GM18508 (cell line): ENCODE results near the gene MARF1.
"Not testable (repeated sequence)": the region's sequence is repeated elsewhere in the genome, so short reads cannot be mapped to it uniquely, and the experiment has no call there.

Source experiments
- ATAC-seq: cut with Tn5 transposase; IDR thresholded peaks from one replicate; pipeline ENCODE4 v1.9.1; 2021; ENCODE audit warnings: moderate number of reproducible peaks; ENCODE audit not compliant: insufficient read depth, unreplicated experiment

The MARF1 gene

DNA sequence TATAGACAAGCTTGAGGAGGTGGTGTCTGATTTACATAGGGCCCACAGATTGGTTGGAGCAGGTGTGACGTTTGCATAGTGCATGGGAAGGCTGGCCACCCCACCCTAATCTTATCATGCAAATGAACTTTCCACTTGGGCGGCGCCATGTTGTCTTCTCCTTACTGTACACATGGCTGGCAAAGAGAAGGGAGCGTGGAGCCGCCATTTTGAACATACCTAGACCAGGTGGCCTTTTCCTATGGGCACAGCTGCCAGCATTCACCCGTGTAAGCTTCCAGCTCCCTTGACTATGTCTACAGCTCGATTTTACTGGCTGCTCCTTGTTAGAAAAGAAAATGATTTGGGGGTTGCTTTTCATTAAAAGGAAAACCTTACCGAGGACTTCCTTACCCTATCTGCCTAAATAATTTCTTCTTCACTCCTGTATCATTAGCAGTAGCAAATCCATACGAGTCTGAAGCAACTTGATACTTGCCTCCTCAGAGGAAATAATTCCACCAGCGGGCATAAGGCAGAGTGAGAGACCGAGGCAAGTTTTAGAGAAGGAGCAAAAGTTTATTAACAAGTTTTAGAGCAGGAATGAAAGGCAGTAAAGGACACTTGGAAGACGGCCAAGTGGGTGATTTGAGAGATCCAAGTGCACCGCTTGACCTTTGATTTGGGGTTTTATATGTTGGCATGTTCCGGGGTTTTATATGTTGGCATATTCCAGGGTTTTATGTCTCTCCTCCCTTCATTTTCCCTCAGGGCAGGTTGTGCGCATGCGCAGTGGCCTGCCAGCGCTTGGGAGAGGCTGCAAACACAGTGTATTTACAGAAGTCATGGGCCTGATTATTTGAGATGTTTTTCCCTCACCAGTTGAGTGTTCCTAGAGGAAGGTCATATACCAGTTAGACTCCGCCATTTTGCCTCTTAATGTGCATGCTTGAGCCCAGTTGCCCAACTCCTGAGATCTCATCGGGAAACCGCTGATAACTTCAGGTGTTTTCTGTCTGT lies 65.7 kb downstream of the MARF1 start:
- no peak for ATAC-seq

DNA sequence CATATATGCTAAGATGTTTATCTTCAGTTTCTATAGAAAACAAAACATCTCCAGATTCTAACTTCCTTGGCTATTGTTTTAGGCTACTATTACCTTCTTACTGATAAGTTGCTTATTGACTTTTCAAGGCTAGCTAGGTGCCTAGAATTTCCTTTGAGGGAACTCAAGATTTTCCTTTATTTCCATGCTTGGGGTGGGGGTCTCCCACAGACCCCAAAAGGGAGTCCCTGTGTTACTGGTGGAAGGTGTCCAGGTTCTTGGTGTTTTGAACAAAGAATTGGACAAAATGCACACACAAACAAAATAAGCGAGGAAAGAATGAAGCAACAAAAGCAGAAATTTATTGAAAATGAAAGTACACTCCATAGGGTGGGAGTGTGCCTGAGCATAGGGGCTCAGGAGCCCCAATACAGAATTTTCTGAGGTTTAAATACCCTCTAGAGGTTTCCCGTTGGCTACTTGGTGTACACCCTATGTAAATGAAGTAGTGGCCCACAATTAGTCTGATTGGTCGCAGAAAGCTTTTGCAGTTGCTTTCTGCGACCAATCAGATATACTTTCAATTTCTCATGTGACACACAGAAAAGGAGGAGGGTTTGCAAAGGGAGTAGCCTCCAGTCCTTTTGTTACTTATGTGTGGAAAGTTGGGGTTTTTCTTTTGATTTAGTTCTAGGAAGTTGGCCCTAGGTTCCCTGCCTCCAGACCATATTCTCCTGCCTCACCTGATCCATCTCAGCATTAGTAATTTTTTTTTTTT lies 67.5 kb downstream of the MARF1 start:
- ATAC-seq: no peak

DNA sequence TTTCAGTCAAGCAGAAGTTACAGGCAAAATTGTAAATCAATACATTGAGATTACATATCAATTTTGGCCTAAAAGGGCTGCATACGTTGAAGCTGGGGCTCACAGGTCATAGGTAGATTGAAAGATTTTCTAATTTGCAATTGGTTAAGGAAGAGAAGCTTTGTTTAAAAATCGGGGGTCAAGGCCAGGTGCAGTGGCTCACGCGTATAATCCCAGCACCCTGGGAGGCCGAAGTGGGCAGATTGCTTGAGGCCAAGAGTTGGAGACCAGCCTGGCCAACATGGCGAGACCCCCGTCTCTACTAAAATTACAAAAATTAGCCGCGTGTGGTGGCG lies 68.4 kb downstream of the MARF1 start:
- no peak for ATAC-seq

DNA sequence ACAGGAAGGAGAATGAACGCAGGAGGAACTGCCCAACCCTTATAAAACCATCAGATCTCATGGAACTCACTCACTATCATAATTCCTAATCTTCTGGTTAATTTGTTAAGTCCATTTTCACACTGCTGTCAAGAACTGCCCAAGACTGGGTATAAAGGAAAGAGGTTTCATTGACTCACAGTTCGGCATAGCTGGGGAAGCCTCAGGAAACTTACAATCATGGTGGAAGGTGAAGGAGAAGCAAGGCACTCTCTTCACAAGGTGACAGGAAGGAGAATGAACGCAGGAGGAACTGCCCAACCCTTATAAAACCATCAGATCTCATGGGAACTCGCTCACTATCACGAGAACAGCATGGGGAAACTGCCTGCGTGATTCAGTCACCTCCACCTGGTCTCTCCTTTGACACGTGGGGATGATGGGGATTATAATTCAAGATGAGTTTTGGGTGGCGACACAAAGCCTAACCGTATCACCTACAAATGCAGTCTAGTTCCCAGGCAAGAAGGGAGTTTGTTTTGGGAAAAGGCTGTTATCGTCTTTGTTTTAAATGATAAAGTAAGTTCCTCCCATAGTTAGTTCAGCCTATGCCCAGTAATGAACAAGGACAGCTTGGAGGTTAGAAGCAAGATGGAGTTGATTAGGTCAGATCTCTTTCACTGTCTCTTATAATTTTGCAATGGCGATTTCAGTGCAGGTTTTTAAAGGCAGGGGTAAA lies 68.9 kb downstream of the MARF1 start:
- not testable (repeated sequence) for ATAC-seq

DNA sequence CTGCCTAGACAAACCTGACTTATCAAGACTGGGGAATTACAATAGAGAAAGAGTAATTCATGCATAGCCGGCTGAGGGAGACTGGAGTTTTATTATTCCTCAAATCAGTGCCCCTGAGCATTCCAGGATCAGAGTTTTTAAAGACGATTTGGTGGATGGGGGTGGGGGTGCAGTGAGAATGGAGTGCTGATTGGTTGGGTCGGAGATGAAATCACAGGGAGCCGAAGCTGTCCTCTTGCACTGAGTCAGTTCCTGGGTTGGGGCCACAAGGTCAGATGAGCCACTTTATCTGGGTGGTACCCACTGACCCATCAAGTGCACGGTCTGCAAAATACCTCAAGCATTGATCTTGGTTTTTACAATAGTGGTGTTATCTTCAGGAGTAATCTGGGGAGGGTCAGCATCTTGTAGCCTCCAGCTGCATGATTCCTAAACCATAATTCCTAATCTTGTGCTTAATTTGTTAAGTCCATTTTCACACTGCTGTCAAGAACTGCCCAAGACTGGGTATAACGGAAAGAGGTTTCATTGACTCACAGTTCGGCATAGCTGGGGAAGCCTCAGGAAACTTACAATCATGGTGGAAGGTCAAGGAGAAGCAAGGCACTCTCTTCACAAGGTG lies 69.6 kb downstream of the MARF1 start:
- ATAC-seq: no peak

DNA sequence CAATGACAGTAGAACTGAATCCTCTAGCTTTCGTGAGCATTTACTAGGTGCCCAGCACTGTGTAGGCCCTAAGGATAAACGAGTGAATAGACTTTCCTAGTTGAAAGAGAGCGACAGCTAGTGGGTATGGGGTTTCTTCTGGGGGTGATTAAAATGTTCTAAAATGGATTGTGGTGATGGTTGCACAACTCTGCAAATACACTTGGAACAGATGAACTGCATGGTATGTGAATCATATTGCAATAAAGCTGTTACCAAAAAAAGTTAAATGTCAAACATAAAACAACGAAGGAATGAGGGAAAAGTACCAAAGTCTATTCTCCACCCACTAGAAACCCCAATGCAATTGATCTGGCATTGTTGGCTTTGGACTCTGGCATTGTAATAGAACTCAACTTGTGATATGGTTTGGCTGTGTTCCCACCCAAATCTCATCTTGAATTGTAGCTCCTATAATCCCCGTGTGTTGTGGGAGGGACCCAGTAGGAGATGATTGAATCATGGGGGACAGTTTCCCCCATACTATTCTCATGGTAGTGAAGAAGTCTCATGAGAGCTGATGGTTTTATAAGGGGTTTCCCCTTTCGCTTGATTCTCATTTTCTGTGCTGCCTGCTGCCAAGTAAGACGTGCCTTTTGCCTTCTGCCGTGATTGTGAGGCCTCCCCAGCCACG lies 70.5 kb downstream of the MARF1 start:
- ATAC-seq: no peak

DNA sequence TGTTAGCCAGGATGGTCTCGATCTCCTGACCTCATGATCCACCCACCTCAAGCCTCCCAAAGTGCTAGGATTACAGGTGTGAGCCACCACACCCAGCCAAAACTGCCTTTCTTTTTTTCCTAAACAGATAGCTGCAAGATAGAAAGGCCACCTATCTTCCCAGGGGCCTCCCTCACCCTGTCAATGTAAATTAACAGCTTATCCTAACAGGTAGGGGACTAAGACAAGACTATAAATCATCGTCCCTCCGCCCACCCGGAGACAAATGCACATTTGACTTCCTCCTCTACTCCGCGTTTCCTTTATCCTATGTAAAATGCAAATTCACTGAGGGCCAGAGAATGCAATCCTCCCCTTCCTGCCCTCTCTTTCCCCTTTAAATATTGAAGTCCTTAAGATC lies 71.4 kb downstream of the MARF1 start:
- no peak for ATAC-seq

DNA sequence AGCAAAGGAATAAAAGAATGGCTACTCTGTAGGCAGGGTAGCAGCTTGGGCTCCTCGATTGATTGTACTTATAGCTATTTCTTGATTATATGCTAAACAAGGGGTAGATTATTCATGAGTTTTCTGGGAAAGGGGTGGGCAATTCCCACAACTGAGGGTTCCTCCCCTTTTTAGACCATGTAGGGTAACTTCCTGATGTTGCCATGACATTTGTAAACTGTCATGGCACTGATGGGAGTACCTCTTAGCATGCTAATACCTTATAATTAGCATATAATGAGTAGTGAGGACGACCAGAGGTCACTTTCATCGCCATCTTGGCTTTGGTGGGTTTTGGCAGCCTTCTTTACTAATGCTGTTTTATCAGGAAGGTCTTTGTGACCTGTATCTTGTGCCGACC lies 72.3 kb downstream of the MARF1 start:
- not testable (repeated sequence) for ATAC-seq

DNA sequence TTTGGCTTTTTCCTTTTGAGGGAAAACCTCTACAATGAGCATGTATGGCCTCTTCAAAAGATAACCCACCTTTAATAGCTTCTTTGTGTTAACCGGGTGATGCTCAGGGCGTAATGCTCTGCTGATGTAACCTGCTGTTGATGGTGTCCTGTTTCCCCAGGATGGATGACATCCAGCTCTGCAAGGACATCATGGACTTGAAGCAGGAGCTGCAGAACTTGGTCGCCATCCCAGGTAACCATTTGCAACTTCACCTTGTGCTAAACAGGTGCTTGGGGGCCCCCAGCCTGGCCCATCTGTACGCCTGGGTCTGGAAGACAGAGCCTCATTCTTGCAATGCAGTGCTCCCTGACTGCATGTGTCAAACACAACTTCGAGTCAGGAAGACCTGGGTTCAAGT lies 75.1 kb downstream of the MARF1 start:
- no peak for ATAC-seq

DNA sequence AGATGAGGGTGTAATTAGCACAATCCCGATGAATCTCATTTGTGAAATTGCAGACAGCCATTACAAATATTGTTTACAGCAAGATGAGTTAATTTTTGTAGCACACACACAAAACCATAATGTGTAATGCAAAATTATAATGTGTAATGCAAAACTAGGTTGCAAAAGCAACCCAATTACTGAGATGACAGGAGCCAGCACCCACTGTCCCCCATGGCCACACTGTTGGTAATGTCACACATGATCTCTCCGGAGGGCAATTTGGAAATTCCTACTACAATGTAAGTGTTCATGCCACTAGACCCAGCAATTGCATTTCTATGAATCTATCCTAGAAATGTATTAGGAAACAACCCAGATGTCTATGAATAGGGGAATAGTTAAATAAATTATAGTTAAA lies 76.9 kb downstream of the MARF1 start:
- ATAC-seq: no peak

DNA sequence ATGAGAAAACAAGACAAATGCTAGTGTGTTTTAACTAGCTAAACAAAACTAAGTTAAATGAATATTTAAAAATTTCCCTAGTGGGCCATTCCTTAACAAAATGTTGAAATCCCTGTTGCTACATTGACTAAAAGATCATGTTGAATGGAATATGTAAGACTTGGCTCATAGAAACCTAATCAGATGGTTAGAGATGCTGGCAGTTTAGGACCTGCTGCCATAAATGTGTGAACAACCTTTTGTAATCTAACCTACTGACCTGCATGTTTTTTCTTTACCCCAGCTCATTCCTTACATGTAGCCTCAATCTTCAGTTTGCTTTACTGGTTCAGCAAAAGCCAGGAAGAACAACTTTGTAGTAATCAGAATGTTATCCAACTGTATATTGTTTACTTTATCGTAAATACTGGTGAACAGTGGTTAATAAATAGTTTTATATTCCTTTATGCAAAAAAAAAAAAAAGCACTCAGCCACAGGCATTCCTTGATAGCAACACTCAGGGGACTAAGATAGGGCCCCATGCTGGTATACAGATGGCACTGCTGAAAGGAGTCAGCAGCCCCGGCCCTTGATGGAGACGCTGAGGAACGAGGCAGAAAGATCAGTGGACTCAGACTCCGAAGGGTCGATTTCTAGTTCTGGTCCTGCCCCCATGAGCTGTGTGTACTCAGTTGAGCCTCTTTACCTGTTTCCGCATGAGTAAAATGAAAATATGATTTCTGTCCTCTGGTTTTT lies 78.2 kb downstream of the MARF1 start:
- ATAC-seq: no peak

DNA sequence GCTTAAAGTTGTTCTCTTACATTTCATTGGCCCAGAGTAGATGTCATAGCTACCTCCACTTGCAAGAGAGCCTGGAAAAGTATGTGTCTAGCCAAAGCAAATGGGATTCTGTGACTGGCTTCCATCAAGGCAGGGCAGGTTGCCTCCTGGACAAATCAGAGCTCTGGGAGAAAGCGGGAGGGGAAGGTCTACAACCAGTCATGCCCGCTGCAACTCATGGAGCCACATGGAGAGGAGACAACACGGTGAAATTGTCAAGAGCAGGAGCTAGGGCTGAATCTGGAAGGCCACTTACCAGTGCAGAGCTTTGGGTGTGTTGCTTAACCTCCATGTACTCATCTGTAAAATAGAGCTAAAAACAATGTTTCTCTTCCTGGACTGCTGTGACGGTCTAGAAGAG lies 83.8 kb downstream of the MARF1 start:
- no peak for ATAC-seq

DNA sequence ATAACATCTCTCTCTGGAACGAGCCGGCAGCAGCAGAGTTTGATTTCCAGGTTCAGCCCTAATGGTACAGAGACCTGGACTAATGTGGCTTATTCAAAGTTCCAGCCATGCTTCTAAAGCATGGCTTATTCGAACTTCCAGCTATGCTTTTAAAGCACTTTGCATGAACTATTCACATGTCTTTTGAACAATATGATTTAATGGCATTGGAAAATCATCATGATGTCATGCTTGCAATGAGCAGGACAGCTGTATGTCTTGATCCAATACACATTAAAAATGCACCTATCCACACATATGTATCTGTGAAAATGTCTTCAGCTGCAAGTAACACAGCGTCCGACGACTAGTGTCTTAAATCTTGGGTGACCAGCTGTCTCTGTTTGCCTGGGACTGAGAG lies 85.7 kb downstream of the MARF1 start:
- no peak for ATAC-seq

DNA sequence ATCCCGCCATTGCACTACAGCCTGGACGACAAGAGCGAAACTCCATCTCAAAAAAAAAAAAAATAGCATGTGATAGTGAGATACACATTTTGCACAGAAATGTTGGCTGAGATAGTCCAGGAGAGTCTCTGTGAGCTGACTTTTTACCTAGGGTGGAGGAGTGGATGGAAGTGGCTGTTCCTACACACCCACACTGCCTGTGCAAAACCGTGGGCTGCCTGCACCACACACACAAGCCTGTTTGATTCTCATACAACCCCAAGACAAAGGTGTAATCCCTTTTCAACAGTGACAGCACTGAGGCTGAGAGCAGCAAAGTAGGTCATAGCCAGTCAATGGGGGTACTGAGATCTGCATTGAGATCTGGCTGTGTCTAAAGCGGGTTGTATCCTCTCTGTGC lies 86.8 kb downstream of the MARF1 start:
- ATAC-seq: no peak

DNA sequence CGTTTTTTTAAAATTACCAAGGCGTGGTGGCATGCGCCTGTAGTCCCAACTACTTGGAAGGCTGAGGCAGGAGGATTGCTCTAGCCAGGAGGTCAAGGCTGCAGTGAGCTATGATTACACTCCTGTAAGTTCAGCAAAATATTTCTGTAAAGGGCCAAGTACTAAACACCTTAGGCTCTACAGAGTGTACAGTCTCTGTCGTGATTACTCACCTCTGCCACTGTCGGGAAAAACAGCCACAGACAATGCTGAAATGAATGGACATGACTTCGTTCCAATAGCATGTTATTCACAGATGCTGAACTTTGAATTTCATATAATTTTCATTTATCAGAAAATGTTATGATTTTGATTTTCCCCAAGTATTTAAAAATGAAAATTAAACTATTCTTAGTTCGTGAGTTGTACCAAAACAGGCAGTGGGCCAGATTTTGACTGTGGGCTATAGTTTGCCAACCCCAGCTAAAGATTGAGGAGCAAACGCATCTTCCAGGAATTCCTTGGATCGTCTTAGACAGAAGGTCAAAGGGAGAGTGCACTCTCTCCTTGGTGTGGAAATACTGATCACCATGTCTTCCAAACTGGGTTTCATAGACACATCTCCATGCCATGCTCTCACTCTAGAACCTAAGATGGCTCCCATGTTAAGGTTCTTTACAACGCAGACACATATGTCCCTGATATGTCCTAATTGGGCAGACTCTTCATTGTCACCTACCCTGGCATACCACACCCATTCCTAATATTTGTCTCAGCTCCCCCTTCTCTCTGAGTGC lies 89.5 kb downstream of the MARF1 start:
- no peak for ATAC-seq

DNA sequence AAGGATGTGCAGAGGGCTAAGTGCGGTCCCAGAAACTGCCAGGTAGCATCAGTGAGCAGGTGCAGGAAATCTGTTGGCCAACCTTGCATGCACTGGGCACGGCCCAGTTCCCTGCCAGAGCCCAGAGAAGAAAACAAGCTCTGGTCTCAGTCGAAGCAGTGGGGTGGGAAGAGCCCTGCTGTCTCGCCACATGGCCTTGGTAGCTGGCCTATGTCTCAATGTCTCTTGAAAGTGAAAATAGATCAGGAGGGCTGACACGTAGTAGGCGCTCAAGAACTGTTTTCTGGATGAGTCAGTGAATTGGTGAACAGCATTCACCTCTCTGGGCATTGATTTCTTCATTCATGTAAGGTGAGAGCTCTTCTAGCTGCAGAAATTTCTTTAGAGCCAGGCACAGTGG lies 90.4 kb downstream of the MARF1 start:
- ATAC-seq: no peak

DNA sequence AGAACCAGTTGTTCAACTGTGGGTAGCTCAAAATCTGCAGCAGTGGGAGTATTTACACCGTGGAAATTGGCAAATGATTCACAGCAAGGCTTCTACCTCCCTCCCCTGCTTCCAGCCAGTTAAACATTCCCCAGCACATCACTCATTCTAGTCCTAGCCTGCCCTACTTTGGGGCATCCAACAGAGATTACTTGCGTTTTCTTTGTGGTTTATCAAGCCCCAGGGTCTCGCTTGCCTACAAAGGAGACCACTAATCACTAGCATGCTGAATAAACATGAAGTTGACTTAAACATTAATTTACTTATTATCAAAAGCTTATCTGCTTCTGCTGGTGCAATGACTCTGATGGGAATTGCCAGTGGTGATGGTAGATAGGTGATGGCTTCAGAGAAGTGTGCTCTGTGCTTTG lies 94.5 kb downstream of the MARF1 start:
- no peak for ATAC-seq

DNA sequence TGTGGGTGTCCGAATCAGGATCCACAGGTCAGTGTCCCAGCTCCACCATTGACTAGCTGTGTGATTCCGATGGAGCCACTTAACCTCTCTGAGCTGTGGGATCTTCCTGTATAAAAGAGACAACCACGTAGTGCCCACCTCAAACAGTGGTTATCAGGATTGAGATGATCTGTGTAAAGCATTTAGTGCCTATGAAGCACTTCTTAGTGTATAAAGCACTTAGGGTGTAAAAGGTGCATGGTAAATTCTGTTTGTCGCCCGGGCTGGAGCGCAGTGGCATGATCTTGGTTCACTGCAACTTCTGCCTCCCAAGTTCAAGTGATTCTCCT lies 95.2 kb downstream of the MARF1 start:
- ATAC-seq: no peak
